IMR-90 (cell line): Measurements from ENCODE around the gene STK17B. TPM values are rescaled to one million over a fixed set of nuclear protein-coding genes. Genes with fewer than 3 reads are reported as not detected.

Source experiments
- ATAC-seq: fragments of 200-7000 bp; cut with Tn5 transposase; 2 replicates; pipeline ENCODE4 v1.9.1; 2020; ENCODE audit warnings: low read depth, mild to moderate bottlenecking, moderate library complexity
- BruUV-seq: library from RNA; stranded (reverse); fragments of 400-500 nt; replicated peaks from 2 replicates; lab custom pipeline; 2021; lab: Mats Ljungman, UMichigan
- CTCF ChIA-PET: fragments of 300-600 bp; formaldehyde crosslinking; extraction: SDS; loops from one replicate; lab custom pipeline; 2021; ENCODE audit warnings: antibody characterized with exemption; lab: Yijun Ruan, JAX
- POLR2A ChIA-PET: fragments of 300-600 bp; sonication (Branson Sonifier 250); formaldehyde crosslinking; loops from one replicate; lab custom pipeline; 2022; ENCODE audit warnings: antibody characterized with exemption; ENCODE audit not compliant: unreplicated experiment; lab: Charles Lee
- DNase-seq: peaks from one replicate; pipeline ENCODE4 v3.0.0; 2013
- H2AFZ ChIP-seq: replicated peaks from 2 replicates; pipeline ENCODE3; 2013; ENCODE audit warnings: low read length, mild to moderate bottlenecking; ENCODE audit not compliant: poor library complexity
- H2AK5ac ChIP-seq: 2 replicates; pipeline ENCODE4 v1.6.1; 2013; ENCODE audit warnings: low read depth, low read length, inconsistent platforms
- H2AK9ac ChIP-seq: replicated peaks from 2 replicates; pipeline ENCODE3; 2013; ENCODE audit warnings: mild to moderate bottlenecking, low read depth, low read length, moderate library complexity; ENCODE audit not compliant: poor library complexity
- H2BK120ac ChIP-seq: 2 replicates; pipeline ENCODE4 v1.6.1; 2013; ENCODE audit warnings: low read depth, low read length, inconsistent platforms
- H2BK15ac ChIP-seq: 3 replicates; pipeline ENCODE4 v1.6.1; 2013; ENCODE audit warnings: low read depth, low read length, inconsistent platforms
- H2BK20ac ChIP-seq: 2 replicates; pipeline ENCODE4 v1.6.1; 2013; ENCODE audit warnings: low read depth, mild to moderate bottlenecking, inconsistent platforms, low read length, moderate library complexity
- H2BK5ac ChIP-seq: 2 replicates; pipeline ENCODE4 v1.6.1; 2013; ENCODE audit warnings: mild to moderate bottlenecking, low read depth, low read length, inconsistent platforms; ENCODE audit not compliant: poor library complexity, severe bottlenecking
- H3K14ac ChIP-seq: replicated peaks from 2 replicates; pipeline ENCODE4 v1.6.1; 2013; ENCODE audit warnings: low read depth, low read length, inconsistent platforms
- H3K18ac ChIP-seq: 2 replicates; pipeline ENCODE4 v1.6.1; 2013; ENCODE audit warnings: low read depth, low read length, control low read depth
- H3K23ac ChIP-seq: 2 replicates; pipeline ENCODE4 v1.6.1; 2013; ENCODE audit warnings: low read depth, low read length, inconsistent platforms
- H3K27ac ChIP-seq: 2 replicates; pipeline ENCODE4 v1.5.1; 2013; ENCODE audit warnings: mild to moderate bottlenecking, control low read depth, low read length; ENCODE audit not compliant: insufficient read depth
- H3K27me3 ChIP-seq: 2 replicates; pipeline ENCODE4 v1.6.1; 2013; ENCODE audit warnings: low read length; ENCODE audit not compliant: control insufficient read depth, insufficient read depth
- H3K36me3 ChIP-seq: 2 replicates; pipeline ENCODE4 v1.6.1; 2013; ENCODE audit warnings: low read length, mixed read lengths; ENCODE audit not compliant: control insufficient read depth, insufficient read depth
- H3K4ac ChIP-seq: 2 replicates; pipeline ENCODE4 v1.6.1; 2013; ENCODE audit warnings: low read depth, low read length, inconsistent platforms
- H3K4me1 ChIP-seq: 2 replicates; pipeline ENCODE4 v1.6.1; 2013; ENCODE audit warnings: low read length, mixed read lengths; ENCODE audit not compliant: control insufficient read depth, insufficient read depth
- H3K4me2 ChIP-seq: 2 replicates; pipeline ENCODE4 v1.6.1; 2013; ENCODE audit warnings: low read depth, mild to moderate bottlenecking, control low read depth, low read length, moderate library complexity
- H3K4me3 ChIP-seq: 2 replicates; pipeline ENCODE4 v1.5.1; 2013; ENCODE audit warnings: low read depth, mild to moderate bottlenecking, control low read depth, low read length, moderate library complexity; ENCODE audit not compliant: insufficient read depth
- H3K56ac ChIP-seq: 2 replicates; pipeline ENCODE4 v1.6.1; 2013; ENCODE audit warnings: low read length, inconsistent platforms; ENCODE audit not compliant: insufficient read depth; ENCODE audit errors: extremely low read depth
- H3K79me1 ChIP-seq, 2 experiments: 2 replicates each; pipeline ENCODE4 v1.6.1; 2013; ENCODE audit warnings: low read length in 2 of 2, inconsistent platforms in 1 of 2, low read depth in 1 of 2
- H3K9ac ChIP-seq: 2 replicates; pipeline ENCODE4 v1.6.1; 2013; ENCODE audit warnings: low read depth, low read length, control low read depth
- H3K9me1 ChIP-seq: 2 replicates; pipeline ENCODE4 v1.6.1; 2013; ENCODE audit warnings: low read length, inconsistent platforms; ENCODE audit not compliant: insufficient read depth
- H3K9me3 ChIP-seq: 2 replicates; pipeline ENCODE4 v1.6.1; 2013; ENCODE audit warnings: low read length; ENCODE audit not compliant: control insufficient read depth, insufficient read depth
- H4K20me1 ChIP-seq: 2 replicates; pipeline ENCODE4 v1.6.1; 2013; ENCODE audit warnings: low read length, inconsistent platforms; ENCODE audit not compliant: insufficient read depth
- H4K5ac ChIP-seq: 2 replicates; pipeline ENCODE4 v1.6.1; 2013; ENCODE audit warnings: mild to moderate bottlenecking, low read depth, low read length, control low read depth
- H4K8ac ChIP-seq, 2 experiments: 2 replicates each; pipeline ENCODE4 v1.6.1; 2013; ENCODE audit warnings: low read depth in 2 of 2, low read length in 2 of 2, control low read depth in 1 of 2, inconsistent platforms in 1 of 2
- H4K91ac ChIP-seq: 2 replicates; pipeline ENCODE4 v1.6.1; 2013; ENCODE audit warnings: low read depth, low read length, inconsistent platforms; ENCODE audit not compliant: insufficient read depth
- BHLHE40 ChIP-seq: fragments of 150-350 bp; IDR thresholded peaks from 2 replicates; pipeline ENCODE4 v1.6.1; 2016; ENCODE audit warnings: mild to moderate bottlenecking, low read depth, low read length
- CEBPB ChIP-seq: IDR thresholded peaks from 2 replicates; pipeline ENCODE4 v1.6.1; 2012; ENCODE audit warnings: low read depth, low read length, improper control_type of control experiment
- CHD1 ChIP-seq: IDR thresholded peaks from 2 replicates; pipeline ENCODE4 v1.6.1; 2012; ENCODE audit warnings: low read depth, low read length, improper control_type of control experiment
- CTCF ChIP-seq: conservative IDR thresholded peaks from 2 replicates; pipeline ENCODE4 v1.5.1; 2012; ENCODE audit warnings: mild to moderate bottlenecking, low read depth, low read length, improper control_type of control experiment
- ELK1 ChIP-seq: fragments of 150-350 bp; IDR thresholded peaks from 2 replicates; pipeline ENCODE4 v1.6.1; 2016; ENCODE audit warnings: low read depth, mild to moderate bottlenecking, low read length, moderate library complexity, borderline replicate concordance
- FOS ChIP-seq: fragments of 150-350 bp; IDR thresholded peaks from 2 replicates; pipeline ENCODE4 v1.6.1; 2016; ENCODE audit warnings: low read depth, low read length
- MAFK ChIP-seq: IDR thresholded peaks from 2 replicates; pipeline ENCODE4 v1.6.1; 2012; ENCODE audit warnings: low read depth, low read length, improper control_type of control experiment
- MAZ ChIP-seq: IDR thresholded peaks from 2 replicates; pipeline ENCODE4 v1.6.1; 2012; ENCODE audit warnings: low read depth, mild to moderate bottlenecking, low read length, improper control_type of control experiment, moderate library complexity, borderline replicate concordance
- MXI1 ChIP-seq: IDR thresholded peaks from 2 replicates; pipeline ENCODE4 v1.6.1; 2012; ENCODE audit warnings: low read depth, mild to moderate bottlenecking, low read length, moderate library complexity, borderline replicate concordance
- NFE2L2 ChIP-seq: fragments of 150-350 bp; IDR thresholded peaks from 2 replicates; pipeline ENCODE4 v1.6.1; 2016; ENCODE audit warnings: low read depth, mild to moderate bottlenecking, low read length
- POLR2A ChIP-seq: IDR thresholded peaks from 2 replicates; pipeline ENCODE4 v1.6.1; 2012; ENCODE audit warnings: mild to moderate bottlenecking, low read depth, low read length
- RAD21 ChIP-seq: IDR thresholded peaks from 2 replicates; pipeline ENCODE4 v1.6.1; 2012; ENCODE audit warnings: low read length, improper control_type of control experiment
- RCOR1 ChIP-seq: IDR thresholded peaks from 2 replicates; pipeline ENCODE4 v1.6.1; 2012; ENCODE audit warnings: mild to moderate bottlenecking, low read length, improper control_type of control experiment; ENCODE audit not compliant: insufficient replicate concordance
- RFX5 ChIP-seq: IDR thresholded peaks from 2 replicates; pipeline ENCODE4 v1.8.0; 2012; ENCODE audit warnings: low read depth, mild to moderate bottlenecking, low read length, moderate library complexity
- SMC3 ChIP-seq: fragments of 150-350 bp; IDR thresholded peaks from 2 replicates; pipeline ENCODE4 v1.6.1; 2016; ENCODE audit warnings: low read depth, mild to moderate bottlenecking, antibody characterized with exemption, low read length, moderate library complexity
- USF2 ChIP-seq: fragments of 150-350 bp; IDR thresholded peaks from 2 replicates; pipeline ENCODE4 v1.6.1; 2017; ENCODE audit warnings: mild to moderate bottlenecking, antibody characterized with exemption, low read length, low read depth
- WGBS, 2 experiments: methylation state at CpG; one replicate each; pipeline versions ENCODE4 v1.1.5 to v1.1.7; 2013; ENCODE audit warnings: missing lambda C conversion rate in 2 of 2; ENCODE audit not compliant: insufficient read length in 1 of 2; ENCODE audit errors: extremely low coverage in 2 of 2; 5-methylcytosine and 5-hydroxymethylcytosine counted together
- dilution Hi-C: fragments of 300-500 bp; cut with HindIII; formaldehyde crosslinking; loops from one replicate; pipeline ENCODE4 v1.14.3; 2018; ENCODE audit warnings: low sequenced_read_pairs; ENCODE audit not compliant: unreplicated experiment
- in situ Hi-C: fragments of 300-500 bp; cut with MboI; formaldehyde crosslinking; loops from 3 replicates; pipeline ENCODE4 v1.14.3; 2019; ENCODE audit warnings: low sequenced_read_pairs, inconsistent platforms, mixed read lengths
- intact Hi-C: fragments of 100-400 bp; cut with micrococcal nuclease; formaldehyde crosslinking; loops from 2 replicates; pipeline ENCODE4 v1.10.0; 2022
- polyA plus RNA-seq, 3 experiments: library from polyadenylated mRNA; depleted of rRNA; stranded (reverse); fragments of >200 nt; gene quantifications; 2 replicates each; pipeline ENCODE4 v1.2.3, GENCODE V29; 2012; ENCODE audit warnings: low replicate concordance in 1 of 3
- total RNA-seq: library from RNA; depleted of rRNA; stranded (reverse); fragments of >200 nt; gene quantifications from 2 replicates; pipeline ENCODE4 v1.2.3, GENCODE V29; 2012

STK17B gene
- total and polyA plus RNA-seq, 2 of the 4 experiments (the other 2 are of a cell fraction) = 7.5 to 48.9 TPM

GRCh38 chr2:196174404-196174803, 3.0 kb upstream of the STK17B start:
- no peaks in the 10 kb centered on the region for H3K4me1 ChIP-seq
- ATAC-seq = no peak
- no peak overlapping the region for H2BK20ac ChIP-seq
- no TSS peak for BruUV-seq
- dilution Hi-C loops (no loop called here), in situ Hi-C loops (loop anchor here (10.0 to 25.0 kb wide), 2 partner anchors 88 to 160 kb away; no protein-coding TSS in a partner anchor), intact Hi-C loops (loop anchor here (5.0 kb wide), 1 partner anchor 58 kb away; no protein-coding TSS in a partner anchor)
- no peaks in the 10 kb centered on the region for H3K9me3 ChIP-seq
- no peak overlapping the region for H3K23ac ChIP-seq
- no peak overlapping the region for H3K27ac ChIP-seq
- H4K5ac ChIP-seq = no peak overlapping the region
- H2AK9ac ChIP-seq = no peak overlapping the region
- no peaks in the 10 kb centered on the region for H3K36me3 ChIP-seq
- CTCF ChIA-PET = no interaction called here
- no peaks in the 10 kb centered on the region for H3K27me3 ChIP-seq
- POLR2A ChIA-PET = no interaction called here
- 0 out of 2 replicates have a peak, but pooled peaks cover 3% of the 10 kb centered on the region for H3K9me1 ChIP-seq
- H3K4ac ChIP-seq = no peak overlapping the region
- H3K14ac ChIP-seq = no peak overlapping the region
- no peak overlapping the region for H2AK5ac ChIP-seq
- H2AFZ ChIP-seq = no peak overlapping the region
- peaks cover 13% of the 10 kb centered on the region for H4K20me1 ChIP-seq
- TF ChIP-seq MAZ (no peak), CTCF (no peak), SMC3 (no peak), FOS (no peak), NFE2L2 (no peak), RCOR1 (no peak), MXI1 (no peak), CHD1 (no peak), RFX5 (no peak), BHLHE40 (no peak), ELK1 (no peak), RAD21 (no peak), USF2 (no peak), MAFK (no peak), POLR2A (no peak), CEBPB (no peak)
- DNase-seq = no peak
- H2BK5ac ChIP-seq = no peak overlapping the region
- H3K56ac ChIP-seq = no peak overlapping the region
- H3K18ac ChIP-seq = no peak overlapping the region
- no peak overlapping the region for H2BK15ac ChIP-seq
- no peak overlapping the region for H4K91ac ChIP-seq
- H3K4me2 ChIP-seq = no peak overlapping the region
- H4K8ac ChIP-seq = no peak overlapping the region
- H2BK120ac ChIP-seq = no peak overlapping the region
- H3K79me1 ChIP-seq = no peaks in the 10 kb centered on the region
- H3K4me3 ChIP-seq = no peak overlapping the region
- no CpG with 5 or more reads among the region's 3 CpGs for WGBS, 2 experiments
- no peak overlapping the region for H3K9ac ChIP-seq
